Fibroblast of skin of left biceps (primary cell): ENCODE measurements around the gene DGCR2.

ENCODE experiments used
- DNase-seq, 2 experiments: peaks; one replicate each; pipeline ENCODE4 v3.0.0-alpha.2; 2013; ENCODE audit warnings: low read depth in 2 of 2

DGCR2 gene

DNA sequence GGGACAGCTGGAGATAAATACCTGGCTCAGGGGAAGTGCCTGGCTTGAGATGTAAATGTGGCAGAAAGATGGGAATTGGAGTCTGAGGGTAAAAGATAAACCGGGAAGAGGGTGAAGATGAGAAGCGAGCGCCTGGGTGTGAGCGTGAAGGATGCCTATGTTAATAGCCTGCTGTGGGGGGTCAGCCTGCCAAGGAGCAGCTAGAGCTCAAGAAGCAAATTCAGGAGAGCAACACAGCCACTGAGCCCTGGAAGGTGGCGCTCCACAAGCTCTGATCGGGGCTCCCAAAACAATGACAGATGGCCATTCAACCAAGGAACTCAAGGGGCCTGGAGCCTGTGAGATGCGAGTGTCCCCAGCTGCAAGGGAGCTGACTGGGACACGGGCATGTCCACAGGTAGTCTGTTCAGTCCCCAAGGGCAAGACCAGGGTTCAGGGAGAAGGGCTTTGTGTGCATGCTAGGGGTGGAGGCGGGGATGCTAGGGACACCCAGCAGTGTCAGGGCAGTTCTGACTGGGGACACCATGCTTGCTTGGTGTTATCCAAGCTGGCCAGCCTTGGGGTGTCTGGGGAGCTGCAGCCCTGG, 25.1 kb upstream of the DGCR2 start:
- no peak for DNase-seq

DNA sequence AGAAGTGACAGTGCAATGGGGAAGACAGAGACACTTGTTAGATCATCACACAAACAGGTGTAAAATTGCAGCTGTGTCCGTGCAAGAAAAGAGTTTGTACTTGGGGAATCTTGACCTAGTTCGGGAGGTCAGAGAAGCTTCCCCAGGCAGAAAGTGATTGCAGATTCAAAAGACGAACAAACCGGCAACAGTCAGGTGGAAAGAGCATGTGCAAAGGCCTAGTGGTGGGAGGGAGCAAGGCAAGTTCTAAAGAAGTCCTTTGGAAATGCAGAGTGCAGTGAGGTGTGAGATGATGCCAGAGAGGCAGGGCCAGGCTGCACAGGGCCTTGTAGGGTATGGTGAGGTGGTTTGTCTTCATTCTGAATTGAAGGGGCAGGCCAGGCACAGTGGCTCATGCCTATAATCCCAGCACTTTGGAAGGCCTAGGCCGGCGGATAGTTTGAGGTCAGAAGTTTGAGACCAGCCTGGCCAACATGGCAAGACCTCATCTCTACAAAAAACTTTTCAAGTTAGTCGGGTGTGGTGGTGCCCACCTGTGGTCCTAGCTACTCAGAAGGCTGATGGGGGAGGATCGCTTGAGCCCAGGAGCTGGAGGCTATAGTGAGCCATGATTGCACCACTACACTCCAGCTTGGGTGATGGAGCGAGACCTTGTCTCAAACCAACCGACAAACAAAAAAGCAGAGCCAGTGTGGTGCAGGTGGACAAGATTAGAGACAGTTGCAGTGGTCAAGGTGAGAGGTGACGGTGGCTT, 24.2 kb upstream of the DGCR2 start:
- DNase-seq = no peak

DNA sequence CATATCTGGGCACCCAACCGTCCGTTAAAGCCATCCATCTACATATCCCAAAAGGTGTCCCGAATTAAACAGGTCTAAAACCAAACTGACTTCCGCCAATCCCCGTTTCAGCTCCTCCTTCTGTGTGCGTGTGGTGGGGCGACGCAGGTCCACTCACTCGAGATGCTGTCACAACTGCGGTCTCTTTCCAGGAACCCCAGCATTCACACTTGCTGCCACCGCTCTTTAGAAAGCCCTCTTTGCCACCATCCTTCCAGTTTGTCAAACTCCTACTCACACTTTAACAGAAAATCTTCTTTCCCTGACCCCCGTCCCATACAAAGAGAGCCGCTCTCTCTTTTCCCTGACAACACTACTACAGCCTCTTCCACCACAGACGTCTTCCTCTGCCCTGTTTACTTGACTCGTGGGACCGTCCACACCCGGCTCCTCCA, 21.8 kb upstream of the DGCR2 start:
- no peak for DNase-seq

DNA sequence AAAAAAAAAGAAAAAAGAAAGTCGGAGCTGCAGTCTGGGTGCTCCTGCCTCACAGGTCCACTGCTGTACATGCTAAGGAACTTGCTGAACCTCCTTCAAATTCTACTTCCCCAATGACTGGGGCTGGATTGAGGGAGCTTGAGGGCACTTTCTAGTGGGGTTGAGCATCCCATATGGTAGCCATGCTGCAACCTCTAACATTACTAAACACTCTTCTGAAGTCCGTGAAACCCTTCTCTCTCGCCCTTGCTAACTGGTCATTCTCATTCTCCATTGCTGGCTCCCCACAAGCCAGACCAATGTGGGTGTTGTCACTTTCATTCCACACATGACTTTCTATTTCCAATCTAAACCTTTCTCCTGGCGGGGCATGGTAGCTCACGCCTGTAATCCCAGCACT, 21.0 kb upstream of the DGCR2 start:
- no peak for DNase-seq

DNA sequence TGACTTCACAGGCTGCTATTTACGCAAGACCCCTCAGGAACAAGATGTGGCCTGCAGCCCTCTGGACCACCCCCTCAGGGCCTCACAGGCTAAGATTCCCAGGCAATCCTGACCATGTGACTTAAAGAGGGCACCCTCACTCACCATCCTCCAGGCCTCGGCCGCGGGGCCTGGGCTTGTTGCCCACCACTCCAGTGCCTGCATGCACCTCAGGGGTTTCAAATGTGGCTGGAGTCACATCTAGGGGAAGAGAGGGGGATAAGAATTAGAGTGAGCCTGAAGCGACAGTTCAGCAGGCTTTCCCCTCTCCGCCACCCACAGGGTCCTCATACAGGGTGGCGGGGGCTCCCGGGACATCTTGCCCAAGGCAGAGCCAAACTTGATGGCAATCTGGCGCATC, 20.2 kb upstream of the DGCR2 start:
- DNase-seq = no peak

DNA sequence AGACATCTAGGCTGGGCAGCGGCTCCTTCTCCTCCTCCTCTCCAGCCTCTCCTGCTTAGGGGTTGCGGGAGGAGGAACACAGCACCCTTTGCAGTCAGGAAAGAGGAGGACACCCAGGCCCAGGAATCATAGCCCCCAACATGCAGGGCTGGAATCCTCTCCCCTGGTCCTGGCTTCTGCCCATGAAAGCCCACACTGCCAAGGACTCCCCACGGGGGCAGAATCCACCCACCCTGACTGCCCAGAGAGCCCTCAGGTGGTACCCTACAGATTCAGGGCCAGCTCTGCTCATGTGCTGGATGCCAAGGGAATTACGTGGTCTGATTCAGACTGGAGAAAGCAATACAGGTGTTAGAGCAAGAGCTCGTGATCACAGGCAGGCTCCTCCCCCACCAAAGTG, 17.8 kb upstream of the DGCR2 start:
- no peak for DNase-seq

DNA sequence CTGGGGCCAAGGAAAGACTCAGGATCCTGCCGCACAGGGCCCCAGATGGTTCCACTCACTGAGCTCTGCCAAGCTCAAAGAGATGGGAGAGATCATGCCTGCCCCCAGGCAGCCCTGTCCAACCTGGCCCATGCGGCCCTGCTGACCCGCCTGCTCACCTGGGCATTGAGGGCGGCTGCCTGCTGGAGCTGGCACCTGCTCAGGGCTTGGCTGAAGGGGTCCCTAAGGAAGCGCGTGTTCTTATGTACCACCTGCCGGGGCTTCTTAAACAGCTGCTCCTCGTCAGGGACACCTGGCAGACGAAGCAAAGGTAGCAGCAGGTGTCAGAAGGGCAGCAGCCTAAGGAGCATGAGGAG, 16.8 kb upstream of the DGCR2 start:
- DNase-seq = no peak

DNA sequence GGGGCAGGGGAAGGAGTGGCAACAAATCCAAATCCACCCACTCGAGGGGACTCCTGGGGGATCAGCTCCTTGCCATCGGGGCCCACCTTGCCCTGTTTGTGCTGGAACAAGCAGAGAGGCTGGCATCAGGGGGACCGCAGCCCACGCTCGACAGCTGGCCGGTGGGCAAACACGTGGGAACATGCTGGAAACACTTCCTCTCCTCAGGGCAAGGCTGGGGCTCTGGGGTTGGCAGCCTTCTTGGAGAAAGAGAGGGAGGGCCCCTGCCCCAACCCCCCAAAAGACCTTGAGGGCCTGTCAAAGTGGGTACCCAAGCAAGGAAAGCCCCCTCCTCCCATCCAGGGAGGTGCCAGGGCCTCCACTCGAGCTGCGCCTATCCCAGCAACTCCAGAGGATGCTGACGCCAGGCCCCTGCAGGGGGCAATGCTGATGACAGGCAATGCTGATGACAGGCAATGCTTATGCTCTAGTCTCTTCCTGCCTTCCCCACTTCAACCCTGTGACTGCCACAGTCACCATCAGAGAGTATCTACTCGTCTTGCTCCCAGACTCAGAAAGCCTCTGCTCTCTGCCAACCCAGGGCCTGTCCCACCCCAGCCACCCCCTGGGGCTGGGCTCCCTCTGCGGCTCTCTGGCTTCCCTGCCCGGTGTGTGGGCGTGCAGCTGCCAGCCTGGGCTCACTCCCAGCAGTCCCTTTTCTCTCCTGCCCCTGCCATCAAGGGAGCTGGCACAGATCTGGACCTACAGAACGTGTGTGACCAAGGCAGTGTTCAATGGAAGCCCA, 16.2 kb upstream of the DGCR2 start:
- DNase-seq = no peak

DNA sequence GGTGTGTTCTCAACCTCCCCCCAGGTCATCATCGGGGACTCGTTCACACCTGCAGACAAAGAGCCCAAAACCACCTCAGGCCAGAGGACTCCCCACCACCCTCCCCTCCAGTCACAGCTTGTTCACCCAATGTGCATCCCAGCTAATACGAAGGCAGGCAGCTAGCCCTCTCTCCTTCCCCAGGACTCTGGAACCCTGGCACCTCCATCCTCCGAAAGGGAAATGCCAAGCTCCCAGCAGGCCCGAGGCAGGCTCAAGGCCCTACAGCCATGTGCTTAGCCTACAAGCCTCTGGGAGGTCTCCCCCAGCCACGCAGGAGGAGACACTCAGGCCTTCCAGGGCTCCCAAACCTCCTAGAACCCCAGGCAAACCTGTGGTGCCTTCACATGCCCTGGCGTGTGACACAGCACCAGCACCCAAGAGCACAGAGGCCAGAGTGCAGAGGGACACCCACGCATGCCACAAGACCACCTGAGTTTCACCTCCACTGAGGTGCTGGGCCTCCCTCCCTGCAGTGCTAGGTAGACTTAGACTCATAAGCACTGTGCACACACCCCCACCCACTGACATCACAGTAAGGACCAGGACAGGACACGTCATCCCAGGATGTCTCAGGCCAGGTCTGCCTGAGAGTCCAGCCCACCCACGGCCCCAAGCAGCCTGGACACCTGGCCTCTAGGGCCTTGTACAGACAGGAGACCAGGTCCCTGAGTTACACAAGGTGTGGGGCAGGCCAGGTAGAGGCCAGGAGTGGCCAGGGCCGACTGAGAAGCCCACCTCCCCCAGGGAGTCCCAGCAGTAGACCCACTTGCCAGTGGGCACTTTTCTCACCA, 15.4 kb upstream of the DGCR2 start:
- no peak for DNase-seq

DNA sequence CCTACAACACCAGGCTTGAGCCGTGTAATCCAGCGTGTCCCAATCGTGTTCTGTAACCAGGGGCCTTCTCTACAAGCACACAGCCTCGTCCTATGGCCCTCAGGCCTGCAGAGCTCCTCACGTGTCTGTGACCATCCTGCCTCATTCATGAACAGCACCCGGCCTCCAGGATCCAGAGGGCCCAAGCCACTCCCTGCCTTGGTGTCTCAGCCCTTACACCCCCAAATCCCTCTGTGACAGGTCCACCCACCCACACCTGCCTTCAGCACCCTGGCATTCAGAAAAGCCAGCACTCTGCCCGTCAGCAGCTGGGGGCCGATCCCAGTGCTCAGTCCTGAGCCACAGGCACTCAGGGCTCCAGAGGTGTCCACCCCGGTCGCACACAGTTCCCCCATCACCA, 14.7 kb upstream of the DGCR2 start:
- DNase-seq = no peak

DNA sequence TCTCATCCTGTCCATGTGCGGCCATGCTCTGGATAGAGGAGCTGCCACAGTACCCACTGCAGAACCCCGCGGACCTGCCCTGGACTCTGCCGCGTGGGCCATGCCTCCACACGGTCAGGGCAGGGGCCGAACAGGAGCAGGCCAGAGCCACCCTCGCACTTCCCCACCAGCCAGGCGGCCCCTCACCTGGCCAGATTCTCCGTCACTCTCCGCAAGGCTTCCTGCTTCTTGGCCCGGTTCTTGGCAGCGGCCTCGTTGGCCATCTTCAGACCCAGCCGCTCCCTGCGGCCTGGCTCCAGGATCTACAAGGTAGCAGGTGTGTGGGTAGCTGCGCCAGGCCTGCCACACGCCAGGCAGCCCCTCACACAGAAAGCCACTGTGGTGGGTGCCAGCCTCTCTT, 12.7 kb upstream of the DGCR2 start:
- DNase-seq = no peak

DNA sequence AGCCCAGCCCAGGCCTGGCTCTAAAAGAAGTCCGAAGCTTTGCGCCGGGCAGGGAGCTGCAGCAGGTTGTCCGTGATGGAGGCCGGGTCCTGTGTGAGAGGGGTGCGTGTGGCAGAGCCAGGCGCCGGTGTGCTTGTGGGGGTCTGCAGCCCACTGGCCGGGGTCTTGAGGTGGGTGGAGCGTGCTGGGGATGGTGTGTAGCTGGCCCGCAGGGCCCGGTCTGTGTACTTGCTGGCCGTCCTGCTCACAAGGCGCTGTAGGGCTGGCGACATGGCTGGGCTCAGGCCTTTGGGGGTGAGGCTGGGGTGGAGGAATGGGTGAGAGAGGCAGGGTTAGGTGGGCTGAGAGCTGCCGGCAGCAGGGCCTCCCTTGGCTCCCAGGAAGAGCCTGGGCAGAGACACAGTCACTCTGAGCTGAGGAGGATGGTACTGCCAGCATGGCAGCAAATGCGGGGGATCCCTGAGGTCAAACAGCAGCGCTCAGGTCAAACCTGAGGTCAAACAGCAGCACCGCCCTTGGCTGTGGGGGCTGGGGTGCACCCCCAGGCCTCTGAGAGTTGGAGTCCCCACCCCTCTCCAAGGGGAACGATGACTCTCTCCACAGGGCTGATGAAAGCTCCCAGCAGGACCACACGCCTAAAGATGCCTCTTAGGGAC, 12.1 kb upstream of the DGCR2 start:
- no peak for DNase-seq

DNA sequence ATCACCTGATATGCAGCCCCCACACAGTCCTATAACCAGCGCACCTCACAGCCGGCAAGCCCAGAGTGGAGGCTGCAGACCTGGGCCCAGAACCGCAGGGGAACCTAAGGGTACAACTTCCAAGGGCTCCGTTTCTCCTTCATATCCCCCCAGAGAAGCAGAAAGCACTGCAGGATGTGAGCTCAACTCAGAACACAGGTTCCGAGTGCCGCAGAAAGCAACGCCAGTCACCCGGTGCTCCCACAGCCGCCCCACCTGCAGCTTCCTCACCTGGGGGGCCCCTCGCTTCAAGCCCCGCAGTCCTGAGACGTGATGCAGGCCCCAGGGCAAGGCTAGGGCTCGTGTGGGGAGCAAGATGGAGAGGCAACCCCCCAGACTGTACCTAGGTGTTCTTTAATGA, 11.3 kb upstream of the DGCR2 start:
- DNase-seq = no peak

DNA sequence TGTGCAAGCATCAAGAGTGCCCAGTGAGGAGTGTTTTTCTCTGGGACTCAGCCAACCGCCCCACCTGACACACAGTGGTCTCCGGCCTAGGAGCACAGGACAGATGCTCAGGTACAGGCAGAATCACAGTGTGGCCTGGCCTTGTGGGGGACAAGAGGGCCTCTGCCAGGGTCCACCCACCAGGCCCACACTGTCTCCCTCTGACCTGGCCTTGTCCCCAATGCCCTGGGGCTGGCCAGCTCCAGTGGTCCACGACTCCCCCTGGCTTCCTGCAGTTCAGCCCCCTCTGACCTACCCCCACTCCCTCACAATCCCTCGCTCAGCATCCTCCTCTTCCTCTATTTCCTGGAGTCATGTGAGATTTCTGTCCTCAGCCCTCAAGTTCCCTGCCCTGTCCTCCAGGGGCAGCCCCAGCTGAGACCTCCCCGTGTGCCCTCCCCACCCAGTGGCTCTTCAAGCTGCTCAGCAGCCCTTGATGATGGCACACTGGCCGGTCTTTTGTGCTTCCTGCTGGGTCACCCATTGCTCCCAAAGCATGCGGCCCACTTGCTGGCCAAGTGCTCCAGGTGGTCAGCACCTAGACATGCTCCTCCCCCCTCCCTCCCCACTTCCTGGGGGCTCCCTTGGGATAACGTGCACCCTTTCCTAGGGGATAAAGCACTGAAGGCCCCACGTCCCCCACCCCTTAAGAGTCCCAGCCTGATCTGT, 10.6 kb upstream of the DGCR2 start:
- no peak for DNase-seq

DNA sequence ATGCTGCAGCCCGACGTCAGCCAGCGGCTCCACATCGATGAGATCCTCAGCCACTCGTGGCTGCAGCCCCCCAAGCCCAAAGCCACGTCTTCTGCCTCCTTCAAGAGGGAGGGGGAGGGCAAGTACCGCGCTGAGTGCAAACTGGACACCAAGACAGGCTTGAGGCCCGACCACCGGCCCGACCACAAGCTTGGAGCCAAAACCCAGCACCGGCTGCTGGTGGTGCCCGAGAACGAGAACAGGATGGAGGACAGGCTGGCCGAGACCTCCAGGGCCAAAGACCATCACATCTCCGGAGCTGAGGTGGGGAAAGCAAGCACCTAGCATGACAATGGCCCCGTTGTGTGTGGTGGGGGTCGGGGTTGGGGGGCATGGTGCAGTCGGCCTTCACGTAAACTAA, 9.9 kb upstream of the DGCR2 start:
- DNase-seq = no peak

DNA sequence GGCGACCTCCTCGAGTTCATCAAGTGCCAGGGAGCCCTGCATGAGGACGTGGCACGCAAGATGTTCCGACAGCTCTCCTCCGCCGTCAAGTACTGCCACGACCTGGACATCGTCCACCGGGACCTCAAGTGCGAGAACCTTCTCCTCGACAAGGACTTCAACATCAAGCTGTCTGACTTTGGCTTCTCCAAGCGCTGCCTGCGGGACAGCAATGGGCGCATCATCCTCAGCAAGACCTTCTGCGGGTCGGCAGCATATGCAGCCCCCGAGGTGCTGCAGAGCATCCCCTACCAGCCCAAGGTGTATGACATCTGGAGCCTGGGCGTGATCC, 9.4 kb upstream of the DGCR2 start:
- DNase-seq = no peak

DNA sequence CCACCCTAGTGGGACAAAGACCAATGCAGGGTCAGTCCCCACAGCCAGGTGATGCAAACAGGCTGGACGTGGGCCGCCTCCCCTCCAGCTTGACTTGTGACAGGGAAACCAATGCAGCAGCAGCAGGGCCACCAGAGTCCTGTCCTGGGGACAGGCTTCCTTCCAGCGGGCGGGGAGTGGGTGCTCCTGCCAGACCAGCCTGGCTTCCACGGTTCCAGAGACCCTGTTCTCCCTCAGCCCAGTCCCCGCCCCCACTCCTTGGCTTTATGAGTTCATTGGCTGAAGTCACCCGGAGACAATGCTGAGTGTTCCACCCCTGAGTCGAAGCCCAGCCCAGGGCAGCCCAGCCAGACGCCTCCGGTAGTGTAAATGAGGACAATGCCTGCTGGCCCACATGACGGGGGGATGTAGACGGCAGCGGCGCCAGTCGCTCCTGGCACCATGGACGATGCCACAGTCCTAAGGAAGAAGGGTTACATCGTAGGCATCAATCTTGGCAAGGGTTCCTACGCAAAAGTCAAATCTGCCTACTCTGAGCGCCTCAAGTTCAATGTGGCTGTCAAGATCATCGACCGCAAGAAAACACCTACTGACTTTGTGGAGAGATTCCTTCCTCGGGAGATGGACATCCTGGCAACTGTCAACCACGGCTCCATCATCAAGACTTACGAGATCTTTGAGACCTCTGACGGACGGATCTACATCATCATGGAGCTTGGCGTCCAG, 8.9 kb upstream of the DGCR2 start, which contains the start of gene TSSK2:
Gene TSSK2, plus strand, starts transcription at position 350 of the 726 bp plus-strand sequence. Its CDS starts 92 bp downstream, at position 442.
- DNase-seq = no peak

DNA sequence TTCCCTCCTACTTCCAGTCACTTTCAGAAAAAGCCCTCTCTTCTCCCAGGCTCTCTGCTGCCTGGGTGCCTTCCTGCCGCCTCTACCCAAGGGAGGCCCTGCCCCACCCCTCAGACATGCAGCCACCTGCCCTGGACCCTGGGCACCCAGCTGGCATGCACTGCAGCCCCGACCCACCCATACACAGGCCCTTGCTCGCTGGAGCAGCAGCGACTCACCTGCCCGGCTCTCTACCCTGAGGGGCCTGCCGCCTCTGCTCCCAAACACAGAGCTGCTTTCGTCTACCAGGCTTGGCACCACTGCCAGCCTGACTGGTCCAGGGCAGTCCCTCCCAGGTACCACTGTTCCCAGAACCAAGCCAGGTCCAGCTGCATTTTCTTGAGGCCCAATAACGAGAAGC, 7.7 kb upstream of the DGCR2 start:
- DNase-seq = no peak

DNA sequence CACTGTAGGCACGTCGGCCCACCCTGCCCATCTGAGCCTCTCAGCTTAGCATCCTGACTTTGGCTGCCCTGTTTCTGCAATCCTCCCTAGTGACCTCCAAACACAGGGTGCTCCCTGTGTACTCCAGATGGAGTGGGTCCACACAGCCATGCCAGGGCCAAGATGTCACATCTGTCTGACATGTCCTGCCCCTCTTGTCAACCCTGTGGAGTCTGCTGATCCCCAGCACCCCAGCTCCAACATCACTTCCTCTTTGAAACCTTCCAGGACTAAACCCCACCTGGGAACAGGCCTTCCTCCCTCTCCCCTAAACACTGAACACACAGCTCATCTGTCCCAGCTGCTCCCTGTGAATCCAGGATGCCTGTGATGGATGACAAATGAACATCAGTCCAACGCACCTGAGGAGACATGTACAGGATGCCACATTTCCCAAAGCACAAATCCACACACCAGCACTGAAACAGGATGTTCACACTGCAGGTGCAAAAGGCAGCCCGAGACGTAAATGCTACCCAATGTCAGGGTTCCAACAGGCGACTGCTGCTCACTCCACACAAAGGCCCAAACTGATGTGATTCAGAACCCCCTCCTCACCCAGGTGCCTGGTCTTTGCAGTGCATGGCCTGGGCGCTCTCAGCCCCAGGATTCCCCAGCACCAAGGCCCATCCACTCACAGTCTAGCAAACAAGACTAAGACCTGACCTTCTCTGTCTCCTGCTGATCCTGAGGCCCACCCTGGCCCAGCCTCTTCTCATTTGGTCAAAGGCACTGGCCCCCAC, 6.9 kb upstream of the DGCR2 start:
- DNase-seq = no peak

DNA sequence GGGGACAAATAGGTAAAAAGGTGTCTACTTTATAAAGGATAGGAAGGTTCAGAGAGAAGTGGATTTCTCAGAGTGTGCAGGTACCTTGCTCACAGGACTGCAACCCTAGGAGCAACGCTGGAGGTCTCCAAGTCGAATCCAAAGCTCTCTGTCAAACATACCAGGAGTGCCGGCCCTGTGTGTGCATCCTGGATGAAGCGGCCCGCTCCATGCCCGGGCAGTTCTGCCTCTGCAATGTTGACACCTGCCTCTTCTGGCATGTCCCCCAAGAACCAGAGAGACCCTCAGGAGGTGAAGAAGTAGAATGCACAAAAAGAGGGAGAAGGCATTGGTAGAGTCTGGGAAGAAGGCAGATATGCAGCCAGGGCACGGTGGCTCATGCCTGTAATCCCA, 5.8 kb upstream of the DGCR2 start:
- no peak for DNase-seq
